ENCODE measurements around the gene PCDHA9.

- TF ChIP-seq POLR2AphosphoS5 (IDR thresholded peaks at IDR 0.05; ENCODE audit: borderline replicate concordance, low read depth, low read length), result no peak
- TF ChIP-seq EZH2 (IDR thresholded peaks at IDR 0.05), result no peak
Measured at GRCh38 chr5:140800816-140801493, 47.2 kb upstream of the PCDHA9 start, which contains the start of gene PCDHA3.

All from SK-N-MC (cell line).